ENCODE measurements around the gene ZNF19.

DNA sequence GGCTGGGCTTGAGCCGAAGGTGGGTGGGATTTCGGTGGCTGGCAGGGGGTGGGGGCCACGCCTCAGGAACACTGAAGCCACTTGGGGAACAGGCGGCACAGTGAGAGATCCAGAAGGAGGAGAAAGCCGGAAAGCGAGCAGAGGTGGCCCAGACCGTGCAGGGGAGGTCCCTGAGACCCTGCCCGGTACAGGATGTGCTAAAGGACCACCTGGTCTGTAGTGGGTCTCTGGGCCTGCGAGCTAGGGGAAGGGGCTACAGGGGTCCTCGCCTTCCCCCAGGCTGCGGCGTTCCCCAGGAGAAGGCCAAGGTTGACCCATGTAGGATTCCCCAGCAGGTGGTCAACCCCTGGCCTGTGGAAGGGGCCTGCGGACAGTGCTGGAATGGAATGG lies 47.1 kb downstream of the ZNF19 start, which contains the start of gene TLE7:
- TF ChIP-seq, protein P1, sequence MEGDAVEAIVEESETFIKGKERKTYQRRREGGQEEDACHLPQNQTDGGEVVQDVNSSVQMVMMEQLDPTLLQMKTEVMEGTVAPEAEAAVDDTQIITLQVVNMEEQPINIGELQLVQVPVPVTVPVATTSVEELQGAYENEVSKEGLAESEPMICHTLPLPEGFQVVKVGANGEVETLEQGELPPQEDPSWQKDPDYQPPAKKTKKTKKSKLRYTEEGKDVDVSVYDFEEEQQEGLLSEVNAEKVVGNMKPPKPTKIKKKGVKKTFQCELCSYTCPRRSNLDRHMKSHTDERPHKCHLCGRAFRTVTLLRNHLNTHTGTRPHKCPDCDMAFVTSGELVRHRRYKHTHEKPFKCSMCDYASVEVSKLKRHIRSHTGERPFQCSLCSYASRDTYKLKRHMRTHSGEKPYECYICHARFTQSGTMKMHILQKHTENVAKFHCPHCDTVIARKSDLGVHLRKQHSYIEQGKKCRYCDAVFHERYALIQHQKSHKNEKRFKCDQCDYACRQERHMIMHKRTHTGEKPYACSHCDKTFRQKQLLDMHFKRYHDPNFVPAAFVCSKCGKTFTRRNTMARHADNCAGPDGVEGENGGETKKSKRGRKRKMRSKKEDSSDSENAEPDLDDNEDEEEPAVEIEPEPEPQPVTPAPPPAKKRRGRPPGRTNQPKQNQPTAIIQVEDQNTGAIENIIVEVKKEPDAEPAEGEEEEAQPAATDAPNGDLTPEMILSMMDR (IDR thresholded peaks at IDR 0.05; ENCODE audit: low read length), result no peak
- TF ChIP-seq EZH2 (optimal IDR thresholded peaks at IDR 0.05; ENCODE audit: low read depth, low read length) (no peak), EZH2phosphoT487 (IDR thresholded peaks at IDR 0.05; ENCODE audit: low read length) (no peak)
